B cell (primary cell): ENCODE measurements around the gene UBE2E3.

Experiments
- EZH2 ChIP-seq: IDR thresholded peaks from 2 replicates; pipeline ENCODE4 v1.6.1; 2012; ENCODE audit warnings: borderline replicate concordance, low read depth, mild to moderate bottlenecking, moderate library complexity, low read length; ENCODE audit not compliant: insufficient read depth, poor library complexity, severe bottlenecking
- TF ChIP-seq, protein P1 (sequence below): fragments of 200-600 bp; IDR thresholded peaks from one replicate; pipeline ENCODE4 v1.8.0; 2022; ENCODE audit warnings: antibody characterized with exemption, mild to moderate bottlenecking

DNA sequence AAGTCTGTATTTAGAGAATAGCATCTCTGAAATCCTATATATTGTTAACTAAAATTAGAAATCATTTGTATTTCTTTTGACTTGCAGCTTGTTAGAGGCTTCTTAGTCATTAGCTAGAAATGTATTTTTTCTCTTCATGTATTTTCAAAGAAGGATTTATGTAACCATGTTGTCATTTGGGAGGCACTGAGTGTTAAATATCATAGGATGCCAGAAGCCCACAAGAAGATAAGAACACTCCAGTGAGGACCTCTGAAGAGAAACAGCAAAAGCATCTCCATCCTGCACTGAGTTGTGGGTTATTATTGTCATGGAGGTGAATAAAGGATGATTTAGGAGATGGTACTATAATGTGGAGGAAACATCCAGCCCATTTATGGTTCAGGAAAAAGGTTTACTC lies 93.5 kb downstream of the UBE2E3 start:
- TF ChIP-seq, protein P1, sequence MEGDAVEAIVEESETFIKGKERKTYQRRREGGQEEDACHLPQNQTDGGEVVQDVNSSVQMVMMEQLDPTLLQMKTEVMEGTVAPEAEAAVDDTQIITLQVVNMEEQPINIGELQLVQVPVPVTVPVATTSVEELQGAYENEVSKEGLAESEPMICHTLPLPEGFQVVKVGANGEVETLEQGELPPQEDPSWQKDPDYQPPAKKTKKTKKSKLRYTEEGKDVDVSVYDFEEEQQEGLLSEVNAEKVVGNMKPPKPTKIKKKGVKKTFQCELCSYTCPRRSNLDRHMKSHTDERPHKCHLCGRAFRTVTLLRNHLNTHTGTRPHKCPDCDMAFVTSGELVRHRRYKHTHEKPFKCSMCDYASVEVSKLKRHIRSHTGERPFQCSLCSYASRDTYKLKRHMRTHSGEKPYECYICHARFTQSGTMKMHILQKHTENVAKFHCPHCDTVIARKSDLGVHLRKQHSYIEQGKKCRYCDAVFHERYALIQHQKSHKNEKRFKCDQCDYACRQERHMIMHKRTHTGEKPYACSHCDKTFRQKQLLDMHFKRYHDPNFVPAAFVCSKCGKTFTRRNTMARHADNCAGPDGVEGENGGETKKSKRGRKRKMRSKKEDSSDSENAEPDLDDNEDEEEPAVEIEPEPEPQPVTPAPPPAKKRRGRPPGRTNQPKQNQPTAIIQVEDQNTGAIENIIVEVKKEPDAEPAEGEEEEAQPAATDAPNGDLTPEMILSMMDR: no peak
- no peak for TF ChIP-seq EZH2
